Endothelial cell of umbilical vein (primary cell): ENCODE data around the gene MPZL2.
A peak's percentile ranks its signal among the peaks of the same experiment; 100 is the strongest.

Experiments
- CTCF ChIP-seq, 2 donors: IDR thresholded peaks; 1 replicate in 1 of 2; 2 replicates in 1 of 2; pipeline ENCODE4 v1.5.1; 2011; ENCODE audit warnings: low read length in 2 of 2, mild to moderate bottlenecking in 2 of 2, moderate library complexity in 2 of 2, control low read depth in 1 of 2, inconsistent platforms in 1 of 2, low read depth in 1 of 2; ENCODE audit not compliant: insufficient read depth in 1 of 2; ENCODE audit errors: extremely low read depth in 1 of 2
- JUN ChIP-seq: IDR thresholded peaks from 2 replicates; pipeline ENCODE4 v1.6.1; 2011; ENCODE audit warnings: borderline replicate concordance, low read depth; ENCODE audit not compliant: insufficient read length, insufficient read depth
- MYC ChIP-seq: IDR thresholded peaks from one replicate; pipeline ENCODE4 v1.6.1; 2011; ENCODE audit warnings: mild to moderate bottlenecking, low read depth, low read length
- POLR2A ChIP-seq: IDR thresholded peaks from 2 replicates; pipeline ENCODE4 v1.6.1; 2012; ENCODE audit warnings: low read depth, mild to moderate bottlenecking, control low read depth, low read length

- TF ChIP-seq JUN (no peak), CTCF (IDR thresholded peaks at IDR 0.05; ENCODE audit: extremely low read depth in 1 of 2, insufficient read depth in 1 of 2, low read depth in 1 of 2, low read length in 2 of 2) (peak; percentile 30 to 53), MYC (no peak), POLR2A (no peak)
Observed at GRCh38 chr11:118290923-118291322, 26.8 kb upstream of the MPZL2 start.
